Caco-2 (cell line): Measurements from ENCODE around the gene OR6B2. TPM values are rescaled to one million over a fixed set of nuclear protein-coding genes. Genes with fewer than 3 reads are reported as not detected.

Source experiments
- BruUV-seq: library from RNA; stranded (reverse); fragments of 400-500 nt; replicated peaks from 2 replicates; lab custom pipeline; 2021; lab: Mats Ljungman, UMichigan
- CTCF ChIA-PET: fragments of 300-600 bp; sonication (Branson Sonifier 250); formaldehyde crosslinking; loops from one replicate; lab custom pipeline; 2022; ENCODE audit warnings: antibody characterized with exemption; lab: Charles Lee
- POLR2A ChIA-PET: fragments of 300-600 bp; sonication (Branson Sonifier 250); formaldehyde crosslinking; loops from one replicate; lab custom pipeline; 2022; ENCODE audit warnings: antibody characterized with exemption; lab: Charles Lee
- DNase-seq, 2 experiments: peaks; one replicate each; pipeline versions ENCODE4 v3.0.0 to v3.0.0-alpha.2; 2020 to 2022
- H3K27me3 ChIP-seq: replicated peaks from 2 replicates; pipeline ENCODE4 v1.6.0; 2011; ENCODE audit warnings: low read length; ENCODE audit not compliant: control insufficient read depth, insufficient read depth
- H3K36me3 ChIP-seq: 2 replicates; pipeline ENCODE4 v1.5.1; 2011; ENCODE audit warnings: low read length; ENCODE audit not compliant: control insufficient read depth, insufficient read depth
- H3K4me1 ChIP-seq: fragments of 250-450 bp; sonication (Bioruptor Pico); 2 replicates; pipeline ENCODE4 v1.5.1; 2020; ENCODE audit warnings: mild to moderate bottlenecking
- H3K4me3 ChIP-seq: 2 replicates; pipeline ENCODE4 v1.5.1; 2011; ENCODE audit warnings: low read depth, mild to moderate bottlenecking, control low read depth, low read length
- H3K9me3 ChIP-seq: fragments of 250-450 bp; sonication (Bioruptor Pico); 2 replicates; pipeline ENCODE4 v1.5.1; 2020; ENCODE audit warnings: mild to moderate bottlenecking, moderate library complexity
- H3K27ac Mint-ChIP-seq: one replicate; pipeline ENCODE4 v1.8.0; 2022; ENCODE audit warnings: mixed read lengths; ENCODE audit not compliant: unreplicated experiment
- H3K27me3 Mint-ChIP-seq: one replicate; pipeline ENCODE4 v1.8.0; 2022; ENCODE audit warnings: mixed read lengths; ENCODE audit not compliant: insufficient read depth, unreplicated experiment
- H3K36me3 Mint-ChIP-seq: one replicate; pipeline ENCODE4 v1.8.0; 2022; ENCODE audit warnings: mild to moderate bottlenecking, mixed read lengths; ENCODE audit not compliant: insufficient read depth, unreplicated experiment
- H3K4me1 Mint-ChIP-seq: one replicate; pipeline ENCODE4 v1.8.0; 2022; ENCODE audit warnings: low read depth, mixed read lengths; ENCODE audit not compliant: unreplicated experiment
- H3K4me3 Mint-ChIP-seq: one replicate; pipeline ENCODE4 v1.8.0; 2022; ENCODE audit warnings: mild to moderate bottlenecking, moderate library complexity, mixed read lengths; ENCODE audit not compliant: unreplicated experiment
- H3K9me3 Mint-ChIP-seq: one replicate; pipeline ENCODE4 v1.8.0; 2022; ENCODE audit warnings: mixed read lengths; ENCODE audit not compliant: unreplicated experiment
- intact Hi-C: fragments of 100-400 bp; cut with micrococcal nuclease; formaldehyde crosslinking; loops from one replicate; pipeline ENCODE4 v1.10.0; 2022; ENCODE audit not compliant: unreplicated experiment
- total RNA-seq: library from RNA; stranded (reverse); gene quantifications from 2 replicates; pipeline ENCODE4 v1.2.3, GENCODE V29; 2022
- TF ChIP-seq, protein P1 (sequence below), 2 experiments: fragments of 200-600 bp in 1 of 2; IDR thresholded peaks; 1 replicate in 1 of 2; 2 replicates in 1 of 2; pipeline versions ENCODE4 v1.5.1 to v1.8.0; 2011 to 2022; ENCODE audit warnings: antibody characterized with exemption in 1 of 2, control low read depth in 1 of 2, inconsistent platforms in 1 of 2, low read depth in 1 of 2, low read length in 1 of 2, mild to moderate bottlenecking in 1 of 2, moderate library complexity in 1 of 2; ENCODE audit not compliant: insufficient read depth in 1 of 2, severe bottlenecking in 1 of 2, unreplicated experiment in 1 of 2

Gene OR6B2
- total RNA-seq, 1 experiment from 2014 or later: not detected

GRCh38 chr2:240037358-240037757 is 7.1 kb upstream of the OR6B2 start:
- no peak overlapping the region for H3K4me3 Mint-ChIP-seq
- ChIA-PET CTCF (no interaction called here), POLR2A (interaction anchor here (0.6 kb wide), 1 partner anchor 12 kb away, joined by 4 read pairs; the partner anchor contains the start of gene NDUFA10)
- no peaks in the 10 kb centered on the region for H3K9me3 Mint-ChIP-seq
- Histone ChIP-seq H3K9me3 (no peaks in the 10 kb centered on the region), H3K4me3 (no peak overlapping the region), H3K4me1 (no peaks in the 10 kb centered on the region), H3K27me3 (no peaks in the 10 kb centered on the region), H3K36me3 (no peaks in the 10 kb centered on the region)
- H3K36me3 Mint-ChIP-seq: no peaks in the 10 kb centered on the region
- TF ChIP-seq, protein P1, sequence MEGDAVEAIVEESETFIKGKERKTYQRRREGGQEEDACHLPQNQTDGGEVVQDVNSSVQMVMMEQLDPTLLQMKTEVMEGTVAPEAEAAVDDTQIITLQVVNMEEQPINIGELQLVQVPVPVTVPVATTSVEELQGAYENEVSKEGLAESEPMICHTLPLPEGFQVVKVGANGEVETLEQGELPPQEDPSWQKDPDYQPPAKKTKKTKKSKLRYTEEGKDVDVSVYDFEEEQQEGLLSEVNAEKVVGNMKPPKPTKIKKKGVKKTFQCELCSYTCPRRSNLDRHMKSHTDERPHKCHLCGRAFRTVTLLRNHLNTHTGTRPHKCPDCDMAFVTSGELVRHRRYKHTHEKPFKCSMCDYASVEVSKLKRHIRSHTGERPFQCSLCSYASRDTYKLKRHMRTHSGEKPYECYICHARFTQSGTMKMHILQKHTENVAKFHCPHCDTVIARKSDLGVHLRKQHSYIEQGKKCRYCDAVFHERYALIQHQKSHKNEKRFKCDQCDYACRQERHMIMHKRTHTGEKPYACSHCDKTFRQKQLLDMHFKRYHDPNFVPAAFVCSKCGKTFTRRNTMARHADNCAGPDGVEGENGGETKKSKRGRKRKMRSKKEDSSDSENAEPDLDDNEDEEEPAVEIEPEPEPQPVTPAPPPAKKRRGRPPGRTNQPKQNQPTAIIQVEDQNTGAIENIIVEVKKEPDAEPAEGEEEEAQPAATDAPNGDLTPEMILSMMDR (IDR thresholded peaks at IDR 0.05; ENCODE audit: insufficient read depth in 1 of 2, low read depth in 1 of 2, low read length in 1 of 2, severe bottlenecking in 1 of 2, unreplicated experiment in 1 of 2): no peak
- intact Hi-C loops: no loop called here
- no TSS peak for BruUV-seq
- H3K27ac Mint-ChIP-seq: no peak overlapping the region
- H3K27me3 Mint-ChIP-seq: peaks cover 20% of the 10 kb centered on the region
- H3K4me1 Mint-ChIP-seq: no peaks in the 10 kb centered on the region
- no peak for DNase-seq

DNA sequence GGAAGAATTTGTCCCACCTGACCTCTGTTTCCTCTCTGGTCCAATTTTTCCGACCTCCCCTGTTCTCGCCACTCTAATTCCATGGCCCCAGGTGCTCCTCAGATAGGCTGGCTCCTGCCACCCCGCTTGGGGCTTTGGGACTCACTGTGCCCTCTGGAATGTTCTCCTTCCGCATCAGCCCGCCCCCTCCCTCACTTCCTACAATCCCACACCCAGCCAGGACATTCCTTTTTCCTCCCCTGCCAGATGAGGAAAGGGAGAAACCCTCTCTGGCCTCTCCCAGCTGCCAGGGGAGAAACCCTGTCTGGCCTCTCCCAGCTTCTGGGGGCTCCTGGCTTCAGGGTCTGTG is 3.1 kb upstream of the OR6B2 start:
- no peaks in the 10 kb centered on the region for H3K36me3 ChIP-seq
- POLR2A ChIA-PET: no interaction called here
- H3K9me3 ChIP-seq: no peaks in the 10 kb centered on the region
- BruUV-seq: no TSS peak
- H3K27ac Mint-ChIP-seq: no peak overlapping the region
- peaks cover 28% of the 10 kb centered on the region for H3K27me3 Mint-ChIP-seq
- H3K4me3 ChIP-seq: no peak overlapping the region
- no peaks in the 10 kb centered on the region for H3K4me1 ChIP-seq
- no peaks in the 10 kb centered on the region for H3K9me3 Mint-ChIP-seq
- DNase-seq: no peak
- H3K36me3 Mint-ChIP-seq: no peaks in the 10 kb centered on the region
- H3K27me3 ChIP-seq: no peaks in the 10 kb centered on the region
- CTCF ChIA-PET: interaction anchor here (0.7 kb wide), 1 partner anchor 1613 kb away, joined by 6 read pairs; no protein-coding TSS in a partner anchor
- intact Hi-C loops: no loop called here
- no peaks in the 10 kb centered on the region for H3K4me1 Mint-ChIP-seq
- TF ChIP-seq, protein P1 (IDR thresholded peaks at IDR 0.05; ENCODE audit: insufficient read depth in 1 of 2, low read depth in 1 of 2, low read length in 1 of 2, severe bottlenecking in 1 of 2, unreplicated experiment in 1 of 2): no peak
- no peak overlapping the region for H3K4me3 Mint-ChIP-seq

DNA sequence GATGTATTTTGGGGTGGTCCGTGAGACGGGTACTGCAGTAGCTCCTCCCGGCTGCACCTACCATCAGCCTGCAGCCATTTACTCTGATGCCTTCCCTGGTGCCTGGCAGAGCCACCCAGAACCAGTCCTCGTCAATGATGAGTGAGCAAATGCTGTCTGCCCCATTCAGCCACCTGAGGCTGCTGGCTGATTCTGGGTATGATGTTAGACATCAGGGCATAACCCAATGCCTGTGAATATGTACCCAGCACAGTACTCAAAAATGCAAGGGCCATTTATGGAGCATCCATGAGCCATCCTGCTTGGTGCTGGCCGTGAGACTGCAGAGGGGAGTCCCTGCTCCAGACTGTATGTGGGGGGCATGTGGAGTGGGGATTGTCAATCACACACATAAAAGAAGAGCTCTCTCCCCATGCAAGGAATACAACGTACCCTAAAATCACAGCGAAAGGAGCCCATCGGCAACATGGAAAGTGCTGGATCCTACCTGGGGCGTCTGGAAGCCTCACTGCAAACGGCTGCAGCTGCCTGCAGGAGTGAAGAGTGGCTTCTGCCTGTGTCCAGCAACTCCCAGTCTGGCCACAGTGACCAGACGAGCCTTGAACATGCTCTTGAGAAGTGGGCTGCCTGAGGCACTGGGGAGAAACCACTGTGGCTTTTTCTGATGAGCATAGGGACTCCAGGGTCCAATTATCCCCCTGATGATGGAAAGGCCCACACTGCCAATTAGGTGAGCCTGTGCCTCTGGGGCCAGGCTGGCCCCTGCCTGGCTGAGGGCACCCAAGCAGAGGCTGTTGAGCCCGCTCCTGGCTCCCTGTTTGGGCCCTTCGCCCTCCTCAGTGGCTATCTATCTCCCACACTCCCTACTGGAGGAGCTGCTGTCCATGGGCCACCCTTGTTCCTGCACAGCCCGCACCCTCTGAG is 2.4 kb upstream of the OR6B2 start:
- Histone ChIP-seq H3K9me3 (no peaks in the 10 kb centered on the region), H3K4me1 (no peaks in the 10 kb centered on the region), H3K36me3 (no peaks in the 10 kb centered on the region), H3K4me3 (no peak overlapping the region), H3K27me3 (no peaks in the 10 kb centered on the region)
- ChIA-PET POLR2A (no interaction called here), CTCF (interaction anchor here (0.7 kb wide), 1 partner anchor 1614 kb away, joined by 6 read pairs; no protein-coding TSS in a partner anchor)
- Mint-ChIP-seq H3K4me3 (no peak overlapping the region), H3K36me3 (no peaks in the 10 kb centered on the region), H3K4me1 (no peaks in the 10 kb centered on the region), H3K27ac (no peak overlapping the region), H3K9me3 (no peaks in the 10 kb centered on the region), H3K27me3 (peaks cover 28% of the 10 kb centered on the region)
- intact Hi-C loops: no loop called here
- DNase-seq: no peak
- no TSS peak for BruUV-seq
- TF ChIP-seq, protein P1 (IDR thresholded peaks at IDR 0.05; ENCODE audit: insufficient read depth in 1 of 2, low read depth in 1 of 2, low read length in 1 of 2, severe bottlenecking in 1 of 2, unreplicated experiment in 1 of 2): no peak
